ENCODE results near the gene PLEKHO1.
"Not testable (repeated sequence)": the region's sequence is repeated elsewhere in the genome, so short reads cannot be mapped to it uniquely, and the experiment has no call there.

Gene PLEKHO1, protein sequence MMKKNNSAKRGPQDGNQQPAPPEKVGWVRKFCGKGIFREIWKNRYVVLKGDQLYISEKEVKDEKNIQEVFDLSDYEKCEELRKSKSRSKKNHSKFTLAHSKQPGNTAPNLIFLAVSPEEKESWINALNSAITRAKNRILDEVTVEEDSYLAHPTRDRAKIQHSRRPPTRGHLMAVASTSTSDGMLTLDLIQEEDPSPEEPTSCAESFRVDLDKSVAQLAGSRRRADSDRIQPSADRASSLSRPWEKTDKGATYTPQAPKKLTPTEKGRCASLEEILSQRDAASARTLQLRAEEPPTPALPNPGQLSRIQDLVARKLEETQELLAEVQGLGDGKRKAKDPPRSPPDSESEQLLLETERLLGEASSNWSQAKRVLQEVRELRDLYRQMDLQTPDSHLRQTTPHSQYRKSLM

GRCh38 chr1:150149271-150150132, at the start of gene PLEKHO1:
PLEKHO1 (plus strand) TSS chr1:150149916; CDS start chr1:150150258, 342 bp downstream.
- peak; percentile 80 for DNase-seq (ENCODE audit: low spot score)

DNA sequence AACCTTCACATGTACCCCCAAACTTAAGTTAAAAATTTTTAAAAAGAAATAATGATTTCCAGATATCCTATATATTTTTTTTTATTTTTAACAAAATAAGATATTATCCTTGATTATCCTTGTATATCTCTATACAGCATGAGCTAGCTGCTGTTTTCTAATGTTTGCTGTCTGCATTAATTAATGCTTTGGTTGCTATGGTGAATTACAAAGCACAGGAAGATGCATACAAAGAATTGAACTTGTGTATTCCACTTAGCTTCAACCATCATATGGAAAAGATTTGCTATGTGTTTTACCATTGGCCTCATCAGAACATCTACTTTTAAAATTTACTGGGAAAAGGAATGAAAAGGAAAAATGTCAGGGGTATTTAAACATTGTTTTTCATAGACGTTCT, 46.7 kb upstream of the PLEKHO1 start:
- DNase-seq (ENCODE audit: low spot score) = no peak

DNA sequence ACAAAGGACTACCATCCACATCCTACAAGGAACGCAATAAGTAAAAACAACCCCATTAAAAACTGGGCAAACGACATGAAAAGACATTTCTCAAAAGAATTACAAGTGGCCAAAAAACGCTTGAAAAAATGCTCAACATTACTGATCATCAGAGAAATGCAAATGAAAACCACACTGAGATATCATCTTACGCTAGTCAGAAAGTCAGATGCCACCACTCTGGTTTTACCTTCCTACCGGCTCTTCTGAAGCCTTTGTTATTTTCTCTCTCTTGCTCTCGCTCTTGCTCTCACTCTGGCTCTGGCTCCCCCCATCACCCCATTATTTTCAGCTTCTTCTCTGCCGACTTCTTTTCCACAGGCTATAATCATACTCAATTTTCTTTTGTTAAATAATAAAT, 43.4 kb upstream of the PLEKHO1 start:
- no peak for DNase-seq (ENCODE audit: low spot score)

- no peak for DNase-seq (ENCODE audit: low spot score)
Measured at GRCh38 chr1:150109586-150109985, 40.1 kb upstream of the PLEKHO1 start.

GRCh38 chr1:150110116-150110515, 39.6 kb upstream of the PLEKHO1 start:
- no peak for DNase-seq (ENCODE audit: low spot score)

DNA sequence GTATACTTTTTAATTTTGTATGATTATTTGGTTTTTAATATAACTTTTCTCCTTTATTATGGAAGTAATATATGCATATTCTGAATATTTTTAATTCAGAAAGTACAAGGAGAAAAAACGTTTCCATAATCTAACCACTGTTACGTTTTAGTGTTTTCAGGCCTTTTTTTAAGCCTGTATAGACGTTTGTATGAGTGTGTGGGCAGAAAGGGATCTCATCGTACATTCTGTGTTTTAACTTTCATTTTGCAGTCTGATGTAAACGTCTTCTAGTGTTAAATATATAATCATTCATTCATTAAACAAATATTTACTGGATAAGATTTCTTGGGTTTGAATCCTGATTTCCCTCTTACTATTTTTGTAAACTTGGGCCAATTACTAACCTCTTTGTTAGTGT, 38.0 kb upstream of the PLEKHO1 start:
- DNase-seq (ENCODE audit: low spot score) = no peak

DNA sequence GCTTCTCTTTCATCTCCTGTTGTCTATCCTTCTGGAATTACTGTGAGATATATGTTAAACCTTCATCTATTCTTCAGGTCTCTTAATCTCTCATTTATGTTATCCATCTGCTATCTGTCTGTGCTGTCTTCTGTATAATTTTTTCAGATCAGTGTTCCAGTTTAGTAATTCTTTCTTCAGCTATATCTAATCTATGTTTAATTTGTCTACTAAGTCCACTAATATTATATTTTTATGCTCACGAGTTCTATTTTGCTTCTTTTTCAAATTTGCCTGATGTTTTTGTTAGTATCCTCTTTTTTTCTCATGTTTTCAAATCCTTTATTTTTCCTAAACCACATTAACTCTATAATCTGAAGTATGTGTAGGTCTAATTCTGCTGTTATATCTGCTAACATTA, 34.6 kb upstream of the PLEKHO1 start:
- no peak for DNase-seq (ENCODE audit: low spot score)

DNA sequence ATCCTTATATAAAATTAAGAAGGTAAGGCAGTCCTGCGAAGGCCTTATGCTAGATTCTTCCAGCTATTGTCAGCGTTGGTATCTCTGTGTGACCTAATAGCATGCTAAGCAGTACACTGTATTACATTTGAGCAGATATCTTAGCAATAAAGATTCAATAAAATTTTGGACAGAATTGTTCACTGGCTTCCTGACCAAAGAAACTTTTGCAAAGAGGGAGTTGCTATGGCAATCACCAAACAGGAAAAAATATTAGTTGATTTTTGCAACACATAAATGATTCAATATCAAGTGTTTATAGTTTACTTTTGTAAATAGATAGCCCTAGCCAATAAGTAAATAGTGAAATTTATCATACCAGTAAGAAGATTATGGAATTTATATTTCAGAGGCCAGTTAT, 31.0 kb upstream of the PLEKHO1 start:
- no peak for DNase-seq (ENCODE audit: low spot score)

GRCh38 chr1:150121236-150121862, 28.4 kb upstream of the PLEKHO1 start:
- no peak for DNase-seq (ENCODE audit: low spot score)

DNA sequence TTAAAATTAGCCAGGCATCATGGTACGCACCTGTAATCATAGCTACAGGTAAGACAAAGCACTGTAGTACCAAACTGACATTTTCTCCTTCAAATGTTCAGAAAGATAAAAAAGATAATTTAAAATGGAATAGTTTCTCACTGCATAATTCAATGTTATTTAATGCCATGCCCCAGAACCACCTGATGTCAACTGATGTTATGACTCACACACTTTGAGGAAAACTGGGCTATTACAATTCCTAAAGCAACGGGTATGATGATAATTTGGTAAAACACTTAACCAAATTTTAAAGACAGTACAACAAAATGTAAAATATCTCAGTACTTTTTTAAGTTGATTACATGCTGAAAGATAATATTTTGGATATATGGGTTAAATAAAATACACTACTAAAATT, 22.9 kb upstream of the PLEKHO1 start:
- no peak for DNase-seq (ENCODE audit: low spot score)

DNA sequence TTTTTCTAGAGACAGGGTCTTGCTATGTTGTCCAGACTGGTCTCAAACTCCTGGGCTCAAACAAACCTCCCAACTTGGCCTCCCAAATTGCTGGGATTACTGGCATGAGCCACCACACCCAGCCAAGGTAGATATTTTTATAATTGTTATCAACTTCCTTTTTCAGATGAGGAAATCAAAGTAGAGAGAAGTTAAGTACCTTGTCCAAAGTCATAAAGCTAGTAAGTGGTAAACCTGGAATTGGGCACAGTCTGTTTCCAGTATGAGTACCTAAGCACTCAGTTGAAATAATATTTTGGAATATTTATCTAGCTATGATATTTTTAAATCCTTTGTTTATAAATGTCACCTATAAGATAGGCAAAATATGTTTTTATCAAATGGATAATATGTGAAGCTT, 22.3 kb upstream of the PLEKHO1 start:
- no peak for DNase-seq (ENCODE audit: low spot score)

- DNase-seq (ENCODE audit: low spot score) = no peak
Measured at GRCh38 chr1:150127868-150128267, 21.8 kb upstream of the PLEKHO1 start.

DNA sequence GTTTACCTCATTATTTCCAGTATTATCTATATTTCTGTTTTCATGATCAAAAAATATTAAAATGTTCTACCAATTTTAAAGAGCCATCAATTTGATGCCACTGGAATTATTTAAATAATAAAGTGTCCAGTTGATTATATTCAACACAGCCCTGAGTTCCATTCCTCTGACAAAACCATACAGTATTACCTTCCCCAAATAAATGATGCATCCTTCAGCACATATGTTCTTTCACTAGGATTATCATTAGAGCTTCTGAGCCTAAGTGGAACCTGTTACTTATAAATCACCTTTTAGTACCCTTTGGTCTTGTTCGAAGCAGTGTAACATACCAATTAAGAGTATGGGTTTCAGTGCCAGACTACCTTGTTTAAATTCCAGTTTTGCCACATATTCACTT, 17.3 kb upstream of the PLEKHO1 start:
- no peak for DNase-seq (ENCODE audit: low spot score)

GRCh38 chr1:150134537-150134936, 15.2 kb upstream of the PLEKHO1 start:
- no peak for DNase-seq (ENCODE audit: low spot score)

GRCh38 chr1:150135400-150135799, 14.3 kb upstream of the PLEKHO1 start:
- DNase-seq (ENCODE audit: low spot score) = not testable (repeated sequence)

GRCh38 chr1:150138044-150138443, 11.7 kb upstream of the PLEKHO1 start:
- DNase-seq (ENCODE audit: low spot score) = no peak

DNA sequence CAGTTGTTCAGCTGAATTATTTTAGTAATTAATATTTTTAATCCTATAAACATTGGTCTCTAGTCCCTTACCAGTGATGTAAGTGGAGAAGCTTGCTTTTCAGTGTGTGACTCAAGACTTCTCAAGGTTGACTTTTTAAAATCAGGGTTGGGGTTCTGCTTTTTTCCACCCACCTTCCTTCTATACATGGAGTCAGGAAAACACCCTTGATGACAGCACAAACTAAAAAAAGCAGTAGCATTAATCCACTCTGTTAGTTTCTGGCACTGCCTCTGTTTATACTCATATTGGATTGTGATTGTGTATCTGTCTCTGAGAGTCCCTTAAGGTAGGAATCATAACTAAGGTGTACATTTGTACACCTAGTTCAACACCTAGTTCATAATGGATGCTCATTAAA, 8.3 kb upstream of the PLEKHO1 start:
- DNase-seq (ENCODE audit: low spot score) = no peak

GRCh38 chr1:150142083-150142482, 7.6 kb upstream of the PLEKHO1 start:
- no peak for DNase-seq (ENCODE audit: low spot score)

DNA sequence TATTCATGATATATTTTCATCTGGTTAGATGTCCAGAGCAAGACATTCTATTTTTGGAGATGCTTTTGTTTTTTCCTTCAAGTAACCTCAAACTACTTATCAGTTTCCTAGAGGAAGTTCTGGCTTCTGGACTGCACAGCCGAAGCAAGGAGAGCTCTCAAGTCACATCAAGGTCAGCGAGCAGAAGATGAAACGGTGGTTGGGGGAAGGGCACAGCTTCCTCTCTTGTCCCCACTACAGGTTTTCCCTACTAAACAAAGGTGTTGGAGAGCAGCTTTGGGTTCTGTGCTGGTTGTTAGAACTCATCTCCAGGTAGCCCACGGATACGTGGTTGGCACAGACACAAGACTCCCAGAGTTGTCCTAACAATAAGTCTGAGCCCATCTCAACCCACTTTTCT, 5.1 kb upstream of the PLEKHO1 start:
- no peak for DNase-seq (ENCODE audit: low spot score)

DNA sequence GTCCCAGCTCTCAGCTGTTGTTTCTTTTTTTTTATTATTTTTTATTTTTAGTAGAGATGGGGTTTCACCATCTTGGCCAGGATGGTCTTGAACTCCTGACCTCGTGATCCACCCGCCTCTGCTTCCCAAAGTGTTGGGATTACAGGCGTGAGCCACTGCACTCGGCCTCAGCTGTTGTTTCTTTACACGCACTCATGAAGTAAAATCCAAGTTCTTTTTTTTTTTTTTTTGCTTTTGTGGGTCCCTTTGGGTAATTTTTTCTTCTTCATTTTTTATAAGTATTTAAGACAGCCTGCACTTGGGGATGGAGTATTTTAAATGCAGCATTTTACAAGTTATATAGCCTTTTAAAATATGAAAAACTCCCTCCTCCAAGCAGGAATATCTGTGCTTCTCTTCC, 3.7 kb upstream of the PLEKHO1 start:
- not testable (repeated sequence) for DNase-seq (ENCODE audit: low spot score)

DNA sequence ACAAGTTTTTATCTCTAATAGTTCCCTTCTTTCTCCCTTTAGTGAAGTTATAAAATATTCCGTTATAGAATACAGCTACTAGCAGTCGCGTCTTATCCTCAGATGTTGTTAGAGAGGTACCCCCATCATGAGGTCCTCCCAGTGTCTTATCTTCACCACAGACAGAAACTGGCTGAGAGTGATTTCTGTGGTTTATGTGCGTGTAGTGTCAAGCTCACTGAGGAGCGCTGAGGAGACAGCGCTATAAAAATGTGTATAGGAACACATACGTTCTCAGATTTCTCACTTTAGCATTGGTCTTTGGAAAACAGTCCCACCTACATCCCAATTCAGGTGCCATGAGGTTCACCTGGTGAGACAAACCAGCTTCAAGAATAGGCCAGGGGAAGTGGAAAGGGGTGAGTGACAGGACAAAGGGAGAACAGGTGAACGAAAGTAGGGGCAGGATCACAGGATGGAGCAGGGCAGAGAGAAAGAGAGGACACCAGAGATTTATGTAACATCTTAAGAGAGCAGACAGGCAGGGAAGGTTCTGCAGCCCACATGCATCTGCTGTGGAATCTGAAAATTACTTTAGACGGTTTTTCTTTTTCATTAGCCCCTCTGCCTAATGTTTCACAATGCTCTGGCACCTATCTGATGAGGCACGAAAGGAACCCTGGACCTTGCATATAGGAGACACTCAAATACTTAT, 2.7 kb upstream of the PLEKHO1 start:
- DNase-seq (ENCODE audit: low spot score) = no peak

DNA sequence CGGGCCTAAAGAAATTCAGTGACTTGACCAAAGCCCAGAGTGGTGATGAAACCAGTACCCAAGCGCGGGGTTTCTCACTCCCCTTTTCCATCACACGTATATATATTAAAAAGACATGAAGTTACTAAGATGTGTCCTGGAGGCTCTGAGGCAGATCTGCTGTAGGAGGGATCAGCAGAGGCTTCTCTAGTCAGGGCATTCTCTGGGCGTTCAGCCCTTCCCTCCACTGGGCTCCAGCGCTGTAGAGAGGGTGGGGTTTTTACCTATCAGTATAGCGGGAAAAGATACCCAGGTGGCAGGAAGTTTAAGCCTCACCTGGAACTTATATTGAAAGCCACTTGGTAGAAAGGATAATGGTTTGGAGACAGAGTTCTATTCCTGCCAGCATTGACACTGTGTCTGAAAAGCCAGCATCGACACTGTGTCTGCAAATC, 862 bp upstream of the PLEKHO1 start:
- DNase-seq (ENCODE audit: low spot score) = no peak

Data from germinal center (tissue), 1 donor.